Activated T-cell treated with anti-CD3 and anti-CD28 coated beads, Interleukin-2, amount 50 U/mL, for 72 hours (primary cell): ENCODE results near the gene HAGH. TPM values are rescaled to one million over a fixed set of nuclear protein-coding genes. Genes with fewer than 3 reads are reported as not detected.
A peak's percentile ranks its signal among the peaks of the same experiment; 100 is the strongest.

Experiments used
- ATAC-seq, 2 donors: fragments of 150-1000 bp; cut with Tn5 transposase; replicated peaks in 1 of 2; 2 replicates each; pipeline ENCODE4 v1.10.0; 2021; ENCODE audit warnings: moderate library complexity in 2 of 2, mild to moderate bottlenecking in 1 of 2
- DNase-seq, 2 donors: peaks; one replicate each; pipeline ENCODE4 v3.0.0; 2021 to 2022; ENCODE audit warnings: mixed read lengths in 1 of 2
- H3K27ac Mint-ChIP-seq: one replicate; pipeline ENCODE4 v1.8.0; 2022; ENCODE audit warnings: mild to moderate bottlenecking, moderate library complexity, mixed read lengths
- H3K27me3 Mint-ChIP-seq: one replicate; pipeline ENCODE4 v1.8.0; 2022; ENCODE audit warnings: low read depth, mixed read lengths
- H3K36me3 Mint-ChIP-seq, 2 donors: one replicate each; pipeline ENCODE4 v1.8.0; 2022; ENCODE audit warnings: mixed read lengths in 2 of 2, mild to moderate bottlenecking in 1 of 2; ENCODE audit not compliant: insufficient read depth in 2 of 2
- H3K4me1 Mint-ChIP-seq: one replicate; pipeline ENCODE4 v1.8.0; 2022; ENCODE audit warnings: low read depth, mixed read lengths
- H3K4me3 Mint-ChIP-seq, 2 donors: one replicate each; pipeline ENCODE4 v1.8.0; 2022; ENCODE audit warnings: mild to moderate bottlenecking in 2 of 2, mixed read lengths in 2 of 2, moderate library complexity in 2 of 2
- H3K9me3 Mint-ChIP-seq, 2 donors: one replicate each; pipeline ENCODE4 v1.8.0; 2022; ENCODE audit warnings: mixed read lengths in 2 of 2
- total RNA-seq, 2 donors: library from RNA; stranded (reverse); gene quantifications; one replicate each; pipeline ENCODE4 v1.2.3, GENCODE V29; 2022

The HAGH gene
- total RNA-seq, 2 donors from 2014 or later, result 45.0 to 53.5 TPM

DNA sequence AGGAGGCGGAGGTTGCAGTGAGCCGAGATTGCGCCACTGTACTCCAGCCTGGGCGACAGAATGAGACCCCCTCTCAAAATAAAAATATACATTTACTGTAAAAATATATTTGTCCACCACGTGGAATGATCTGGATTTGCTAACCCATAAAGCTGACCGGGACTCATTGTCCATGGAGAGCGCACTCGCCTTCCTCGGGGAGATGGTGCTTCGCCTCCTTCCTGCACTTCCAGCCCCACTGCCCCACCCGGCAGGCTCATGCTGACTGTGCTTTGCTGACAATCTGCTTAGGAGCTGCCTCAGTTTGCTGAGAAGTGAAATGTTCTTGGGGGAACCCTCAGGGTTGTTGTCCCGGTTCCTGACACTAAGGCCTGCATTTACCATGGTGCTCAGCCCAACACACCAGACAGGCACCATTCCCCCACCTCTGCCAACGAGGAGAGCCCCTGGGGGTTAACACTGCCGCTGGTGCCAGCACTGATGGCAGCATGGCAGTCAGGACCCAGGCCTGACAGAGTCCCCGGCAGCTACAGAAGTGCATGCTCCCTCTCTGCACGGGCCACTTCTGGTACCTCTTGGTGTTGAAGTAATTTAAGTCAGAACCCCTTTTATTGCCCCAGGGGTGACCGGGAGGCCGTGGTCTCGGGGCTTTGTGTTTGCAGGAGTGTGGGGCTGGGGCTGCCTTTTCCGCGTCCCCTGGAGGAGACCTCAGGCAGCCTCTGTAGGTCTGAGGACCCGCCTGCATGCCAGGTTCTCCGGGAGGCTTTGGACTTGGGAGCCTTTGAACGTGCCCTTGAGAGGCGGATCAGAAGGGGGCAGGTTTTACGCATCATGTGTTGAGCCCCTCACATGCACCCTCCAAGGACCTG, 41.4 kb downstream of the HAGH start:
- H3K4me1 Mint-ChIP-seq, result peaks cover 25% of the 10 kb centered on the region
- peaks cover 2 to 3% of the 10 kb centered on the region in 2 donors for H3K36me3 Mint-ChIP-seq
- no peak overlapping the region for H3K27ac Mint-ChIP-seq
- ATAC-seq, result no peak
- H3K9me3 Mint-ChIP-seq, result no peaks in the 10 kb centered on the region
- H3K4me3 Mint-ChIP-seq, result peak overlapping the region in 1 of 2 donors; percentile 47
- H3K27me3 Mint-ChIP-seq, result no peaks in the 10 kb centered on the region
- DNase-seq, result no peak

DNA sequence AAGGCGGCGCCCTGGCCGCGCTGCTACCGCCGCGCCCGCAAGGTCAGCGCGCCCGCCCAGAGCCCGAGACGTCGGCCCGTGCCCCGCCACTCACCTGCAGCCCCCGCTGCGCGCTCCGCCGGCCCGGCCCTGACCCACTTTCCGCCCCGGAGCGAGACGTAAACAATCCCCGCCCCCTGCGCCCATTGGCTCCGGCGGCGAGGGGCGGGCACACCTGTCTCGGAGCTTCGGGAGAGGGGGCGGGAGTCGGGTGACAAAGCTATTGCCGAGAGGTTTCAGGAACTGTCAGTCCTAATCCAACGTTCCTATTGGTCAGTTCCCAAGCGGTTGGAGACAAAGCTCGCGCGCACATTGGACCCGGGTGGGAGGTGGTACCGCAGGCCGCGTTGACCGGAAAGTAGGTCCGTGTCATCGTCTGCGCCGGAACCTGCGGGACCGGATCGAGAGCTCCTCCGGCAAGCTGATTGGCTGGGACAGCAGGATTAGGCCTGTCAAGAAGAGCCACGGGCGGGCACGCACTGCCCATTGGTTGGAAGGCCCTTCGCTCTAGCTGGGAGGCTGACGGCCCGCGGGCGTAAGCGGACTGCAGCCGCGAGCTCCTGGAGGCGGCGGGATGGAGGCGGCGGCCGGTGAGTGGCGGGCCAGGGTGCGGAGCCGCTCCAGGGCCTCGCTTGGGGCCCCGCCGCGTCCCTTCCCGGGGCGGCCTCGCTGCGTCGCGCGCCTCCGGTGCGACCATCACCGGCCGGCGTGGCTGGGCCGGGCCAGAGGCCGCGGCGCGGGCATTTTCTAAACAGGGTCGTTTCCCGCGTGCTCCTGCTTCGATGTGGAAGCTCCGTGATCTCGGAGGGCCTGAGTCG, 44.0 kb downstream of the HAGH start, which contains the start of the genes NUBP2 and SPSB3:
TSS of gene NUBP2 (plus strand) at position 553 of the 857 bp plus-strand sequence. CDS start at position 614, 61 bp downstream.
TSS of gene SPSB3 (minus strand) at position 164 of the 857 bp plus-strand sequence. CDS start 1,088 bp downstream, outside the sequence.
- no peaks in the 10 kb centered on the region for H3K9me3 Mint-ChIP-seq
- H3K4me1 Mint-ChIP-seq, result peaks cover 27% of the 10 kb centered on the region
- no peaks in the 10 kb centered on the region for H3K27me3 Mint-ChIP-seq
- peak within 1 kb of the TSS; percentile 61 for H3K27ac Mint-ChIP-seq
- peak within 1 kb of the TSS; percentile 88 to 96 for H3K4me3 Mint-ChIP-seq
- ATAC-seq (peak; percentile 91), DNase-seq (peak; percentile 98 to 100)
- peaks cover 0 to 2% of the 10 kb centered on the region in 2 donors for H3K36me3 Mint-ChIP-seq

DNA sequence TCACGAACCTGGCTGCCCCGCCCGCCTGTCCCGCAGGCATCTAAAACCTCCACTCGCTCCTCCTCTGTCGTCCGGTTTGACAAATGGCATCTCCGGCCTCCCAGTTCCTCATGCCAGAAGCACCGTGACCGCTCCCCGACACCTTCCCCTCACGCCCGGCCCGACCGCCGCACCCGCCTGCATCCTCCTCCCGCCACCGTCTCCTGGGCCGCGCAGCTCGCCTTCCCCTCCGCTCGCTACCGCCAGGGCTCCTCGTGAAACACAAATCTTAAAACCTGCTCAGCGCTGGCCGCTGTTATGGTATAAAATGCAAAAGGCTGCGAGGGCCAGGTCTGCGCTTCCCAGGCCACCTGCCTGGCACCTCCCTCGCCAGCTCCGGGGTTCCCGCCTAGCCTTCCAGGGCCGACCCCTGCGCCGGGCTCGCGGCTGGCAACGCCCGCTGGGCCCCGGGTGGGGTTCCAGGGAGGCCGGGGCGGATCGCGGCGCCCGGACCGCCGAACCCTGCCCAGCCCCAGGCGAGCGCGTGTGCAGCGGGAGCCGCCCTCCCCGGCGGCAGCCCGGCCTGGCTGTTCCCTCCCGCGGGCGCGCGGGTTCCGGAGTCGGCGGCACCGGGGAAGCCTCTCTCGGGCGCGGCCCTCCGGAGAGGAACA, 44.7 kb downstream of the HAGH start:
- H3K4me1 Mint-ChIP-seq, result peaks cover 27% of the 10 kb centered on the region
- DNase-seq (peak; percentile 44 to 46), ATAC-seq (peak in 1 of 2 donors; percentile 10)
- H3K36me3 Mint-ChIP-seq, result peaks cover 0 to 2% of the 10 kb centered on the region in 2 donors
- no peak overlapping the region for H3K27ac Mint-ChIP-seq
- H3K4me3 Mint-ChIP-seq, result peak overlapping the region; percentile 88 to 96
- no peaks in the 10 kb centered on the region for H3K27me3 Mint-ChIP-seq
- no peaks in the 10 kb centered on the region for H3K9me3 Mint-ChIP-seq

DNA sequence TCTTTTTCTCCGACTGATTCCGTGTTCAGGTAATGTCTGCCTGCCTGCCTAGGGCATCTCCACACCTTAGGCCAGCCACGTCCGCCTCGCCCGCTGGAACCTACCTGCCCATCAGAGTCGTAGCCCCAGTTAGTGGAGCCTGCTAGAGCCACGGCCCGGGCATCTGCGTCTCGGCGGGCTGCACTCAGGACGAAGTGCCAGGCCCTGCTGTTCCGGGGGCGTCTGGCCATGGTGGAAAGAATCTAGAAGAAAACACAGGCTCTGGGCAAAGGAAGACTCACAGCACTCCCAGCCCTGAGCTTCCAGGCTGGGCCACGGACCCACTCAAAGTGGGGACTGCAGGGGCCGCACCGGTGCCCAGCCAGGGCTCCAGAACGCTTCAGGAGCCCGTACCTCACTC, 45.4 kb downstream of the HAGH start:
- Mint-ChIP-seq H3K4me3 (peak overlapping the region; percentile 88 to 96), H3K27ac (peak overlapping the region; percentile 24), H3K9me3 (no peaks in the 10 kb centered on the region), H3K36me3 (peaks cover 0 to 2% of the 10 kb centered on the region in 2 donors), H3K4me1 (peaks cover 27% of the 10 kb centered on the region), H3K27me3 (no peaks in the 10 kb centered on the region)
- ATAC-seq (no peak), DNase-seq (no peak)

DNA sequence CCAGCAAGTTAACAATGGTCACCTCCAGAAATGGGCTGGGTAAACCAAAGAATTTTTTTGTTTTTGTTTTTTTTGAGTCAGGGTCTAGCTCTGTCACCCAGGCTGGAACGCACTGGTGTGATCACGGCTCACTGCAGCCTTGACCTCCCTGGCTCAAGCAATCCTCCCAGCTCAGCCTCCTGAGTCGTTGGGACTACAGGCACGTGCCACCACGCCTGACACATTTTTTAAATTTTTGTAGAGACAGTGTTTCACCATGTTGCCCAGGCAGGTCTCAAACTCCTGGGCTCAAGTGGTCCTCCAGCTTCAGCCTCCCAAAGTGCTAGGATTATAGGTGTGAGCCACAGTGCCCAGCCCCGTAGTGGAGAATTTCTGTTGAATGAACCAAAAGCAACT, 46.0 kb downstream of the HAGH start:
- no peak for ATAC-seq
- Mint-ChIP-seq H3K27me3 (no peaks in the 10 kb centered on the region), H3K27ac (no peak overlapping the region), H3K4me3 (peak overlapping the region; percentile 88 to 96), H3K36me3 (peaks cover 0 to 2% of the 10 kb centered on the region in 2 donors), H3K9me3 (no peaks in the 10 kb centered on the region), H3K4me1 (peaks cover 27% of the 10 kb centered on the region)
- DNase-seq, result no peak

GRCh38 chr16:1779741-1780676, 46.6 kb downstream of the HAGH start:
- peak overlapping the region in 1 of 2 donors; percentile 88 for H3K4me3 Mint-ChIP-seq
- no peak overlapping the region for H3K27ac Mint-ChIP-seq
- H3K9me3 Mint-ChIP-seq, result no peaks in the 10 kb centered on the region
- H3K36me3 Mint-ChIP-seq, result peaks cover 0 to 2% of the 10 kb centered on the region in 2 donors
- H3K27me3 Mint-ChIP-seq, result no peaks in the 10 kb centered on the region
- ATAC-seq (no peak), DNase-seq (no peak)
- H3K4me1 Mint-ChIP-seq, result peaks cover 23% of the 10 kb centered on the region

DNA sequence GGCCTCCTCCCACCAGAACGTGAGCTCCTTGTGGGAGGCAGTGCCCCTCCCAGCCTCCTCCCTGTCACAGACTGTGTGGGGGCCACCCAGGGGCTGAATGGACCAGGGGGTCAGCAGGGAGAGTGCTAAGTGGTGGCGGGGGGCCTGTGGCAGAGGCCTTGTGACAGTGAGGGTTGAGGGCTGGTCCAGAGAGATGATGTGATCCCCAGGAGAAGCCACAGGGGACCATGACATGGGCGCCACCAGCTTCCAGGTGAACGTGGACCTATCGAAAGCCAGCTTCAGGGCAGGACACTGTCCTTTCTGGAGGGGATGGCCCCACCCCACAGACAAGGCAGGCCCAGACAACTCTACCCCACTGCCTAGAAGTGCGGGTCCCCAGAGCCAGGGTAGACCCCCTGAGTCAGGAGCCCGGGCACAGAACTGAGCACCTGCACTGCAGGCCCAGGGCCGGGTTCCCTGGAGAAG, 47.4 kb downstream of the HAGH start:
- Mint-ChIP-seq H3K4me1 (peaks cover 20% of the 10 kb centered on the region), H3K9me3 (no peaks in the 10 kb centered on the region), H3K36me3 (peaks cover 0 to 2% of the 10 kb centered on the region in 2 donors), H3K4me3 (no peak overlapping the region), H3K27me3 (no peaks in the 10 kb centered on the region), H3K27ac (no peak overlapping the region)
- ATAC-seq (no peak), DNase-seq (no peak)

- H3K27ac Mint-ChIP-seq, result no peak overlapping the region
- ATAC-seq, result no peak
Observed at GRCh38 chr16:1778200-1779179, 48.1 kb downstream of the HAGH start.

GRCh38 chr16:1777375-1778199, 49.0 kb downstream of the HAGH start:
- Mint-ChIP-seq H3K4me1 (peaks cover 20% of the 10 kb centered on the region), H3K36me3 (peaks cover 0 to 2% of the 10 kb centered on the region in 2 donors), H3K27me3 (no peaks in the 10 kb centered on the region), H3K4me3 (no peak overlapping the region), H3K9me3 (no peaks in the 10 kb centered on the region), H3K27ac (no peak overlapping the region)
- ATAC-seq (no peak), DNase-seq (no peak)

More at GRCh38 chr16:1778200-1779179, 48.1 kb downstream of the HAGH start:
- H3K36me3 Mint-ChIP-seq, result peaks cover 0 to 2% of the 10 kb centered on the region in 2 donors
- no peak overlapping the region for H3K4me3 Mint-ChIP-seq
- no peak for DNase-seq
- no peaks in the 10 kb centered on the region for H3K27me3 Mint-ChIP-seq
- no peaks in the 10 kb centered on the region for H3K9me3 Mint-ChIP-seq
- peaks cover 20% of the 10 kb centered on the region for H3K4me1 Mint-ChIP-seq

- Mint-ChIP-seq H3K27me3 (no peaks in the 10 kb centered on the region), H3K4me1 (peaks cover 25% of the 10 kb centered on the region), H3K27ac (no peak overlapping the region), H3K4me3 (no peak overlapping the region), H3K9me3 (no peaks in the 10 kb centered on the region), H3K36me3 (peaks cover 4 to 5% of the 10 kb centered on the region in 2 donors)
- DNase-seq, result no peak
- no peak for ATAC-seq
Observed at GRCh38 chr16:1776991-1777374, 49.6 kb downstream of the HAGH start.
